NT2/D1 (cell line): Measurements from ENCODE around the gene DCT.

Experiments used
- DNase-seq: peaks from one replicate; pipeline ENCODE4 v3.0.0-alpha.2; 2011; ENCODE audit warnings: low read depth, low spot score
- H3K27me3 ChIP-seq: 2 replicates; pipeline ENCODE4 v1.6.0; 2011; ENCODE audit warnings: mild to moderate bottlenecking; ENCODE audit not compliant: insufficient read length, insufficient read depth
- H3K36me3 ChIP-seq: 2 replicates; pipeline ENCODE4 v1.6.1; 2011; ENCODE audit warnings: mild to moderate bottlenecking, low read length, mixed read lengths; ENCODE audit not compliant: insufficient read depth, insufficient read length
- H3K4me1 ChIP-seq: 2 replicates; pipeline ENCODE4 v1.5.1; 2011; ENCODE audit not compliant: insufficient read depth, insufficient read length
- H3K4me3 ChIP-seq: 2 replicates; pipeline ENCODE4 v1.5.1; 2011; ENCODE audit warnings: low read depth; ENCODE audit not compliant: insufficient read length
- H3K9ac ChIP-seq: 2 replicates; pipeline ENCODE4 v1.6.0; 2011; ENCODE audit warnings: low read depth; ENCODE audit not compliant: insufficient read length
- H3K9me3 ChIP-seq: 2 replicates; pipeline ENCODE4 v1.5.1; 2011; ENCODE audit warnings: mild to moderate bottlenecking, low read length; ENCODE audit not compliant: insufficient read depth
- SUZ12 ChIP-seq: IDR thresholded peaks from 2 replicates; pipeline ENCODE4 v1.6.1; 2011; ENCODE audit not compliant: insufficient read length, insufficient read depth; ENCODE audit errors: extremely low read depth
- YY1 ChIP-seq: IDR thresholded peaks from 2 replicates; pipeline ENCODE4 v1.6.1; 2011; ENCODE audit not compliant: insufficient read length, insufficient read depth
- ZNF274 ChIP-seq: IDR thresholded peaks from 2 replicates; pipeline ENCODE4 v1.6.1; 2011; ENCODE audit warnings: mild to moderate bottlenecking, low read depth, low read length

DCT gene

GRCh38 chr13:94395860-94396259 lies 83.6 kb downstream of the DCT start:
- no peaks in the 10 kb centered on the region for H3K27me3 ChIP-seq
- TF ChIP-seq SUZ12, result no peak
- no peak for TF ChIP-seq ZNF274
- no peak for TF ChIP-seq YY1
- no peak for DNase-seq

GRCh38 chr13:94394723-94395122 lies 84.8 kb downstream of the DCT start:
- no peak for DNase-seq
- H3K4me1 ChIP-seq, result no peaks in the 10 kb centered on the region
- no peak overlapping the region for H3K4me3 ChIP-seq
- TF ChIP-seq YY1 (no peak), SUZ12 (no peak), ZNF274 (no peak)
- no peak overlapping the region for H3K9ac ChIP-seq
- H3K9me3 ChIP-seq, result no peaks in the 10 kb centered on the region
- H3K36me3 ChIP-seq, result no peaks in the 10 kb centered on the region
- H3K27me3 ChIP-seq, result no peaks in the 10 kb centered on the region

More at GRCh38 chr13:94395860-94396259, 83.6 kb downstream of the DCT start:
- Histone ChIP-seq H3K9me3 (no peaks in the 10 kb centered on the region), H3K36me3 (no peaks in the 10 kb centered on the region), H3K9ac (no peak overlapping the region), H3K4me3 (no peak overlapping the region), H3K4me1 (no peaks in the 10 kb centered on the region)

- Histone ChIP-seq H3K9ac (no peak overlapping the region), H3K4me3 (no peak overlapping the region), H3K27me3 (no peaks in the 10 kb centered on the region), H3K9me3 (no peaks in the 10 kb centered on the region), H3K4me1 (no peaks in the 10 kb centered on the region), H3K36me3 (no peaks in the 10 kb centered on the region)
- DNase-seq, result no peak
- TF ChIP-seq SUZ12 (no peak), ZNF274 (no peak), YY1 (no peak)
Measured at GRCh38 chr13:94390881-94391280, 88.6 kb downstream of the DCT start.

- H3K36me3 ChIP-seq, result no peaks in the 10 kb centered on the region
- H3K9ac ChIP-seq, result no peak overlapping the region
- no peak for TF ChIP-seq SUZ12
- TF ChIP-seq YY1, result no peak
- TF ChIP-seq ZNF274, result no peak
- H3K4me1 ChIP-seq, result no peaks in the 10 kb centered on the region
- H3K9me3 ChIP-seq, result no peaks in the 10 kb centered on the region
- no peak for DNase-seq
- H3K4me3 ChIP-seq, result no peak overlapping the region
- H3K27me3 ChIP-seq, result no peaks in the 10 kb centered on the region
Measured at GRCh38 chr13:94389604-94390351, 89.7 kb downstream of the DCT start.

GRCh38 chr13:94387047-94387446 lies 92.4 kb downstream of the DCT start:
- TF ChIP-seq YY1 (no peak), SUZ12 (no peak), ZNF274 (no peak)
- no peaks in the 10 kb centered on the region for H3K4me1 ChIP-seq
- no peaks in the 10 kb centered on the region for H3K27me3 ChIP-seq
- H3K4me3 ChIP-seq, result no peak overlapping the region
- no peak for DNase-seq
- H3K9me3 ChIP-seq, result no peaks in the 10 kb centered on the region
- no peaks in the 10 kb centered on the region for H3K36me3 ChIP-seq
- no peak overlapping the region for H3K9ac ChIP-seq
